GM18868 (cell line): Measurements from ENCODE around the gene DUSP6.

Source experiments
- ATAC-seq: cut with Tn5 transposase; IDR thresholded peaks from one replicate; pipeline ENCODE4 v1.9.1; 2021; ENCODE audit warnings: mild to moderate bottlenecking, moderate library complexity; ENCODE audit not compliant: unreplicated experiment

Gene DUSP6

GRCh38 chr12:89305373-89305772, 46.9 kb downstream of the DUSP6 start:
- no peak for ATAC-seq

GRCh38 chr12:89299931-89300330, 52.4 kb downstream of the DUSP6 start:
- no peak for ATAC-seq

- no peak for ATAC-seq
Observed at GRCh38 chr12:89299417-89299816, 52.9 kb downstream of the DUSP6 start.
